Measurements from ENCODE around the gene HMX1. TPM values are rescaled to one million over a fixed set of nuclear protein-coding genes. Genes with fewer than 3 reads are reported as not detected.

The HMX1 gene
- total RNA-seq, 1 donor from 2014 or later, result 0.92 TPM

DNA sequence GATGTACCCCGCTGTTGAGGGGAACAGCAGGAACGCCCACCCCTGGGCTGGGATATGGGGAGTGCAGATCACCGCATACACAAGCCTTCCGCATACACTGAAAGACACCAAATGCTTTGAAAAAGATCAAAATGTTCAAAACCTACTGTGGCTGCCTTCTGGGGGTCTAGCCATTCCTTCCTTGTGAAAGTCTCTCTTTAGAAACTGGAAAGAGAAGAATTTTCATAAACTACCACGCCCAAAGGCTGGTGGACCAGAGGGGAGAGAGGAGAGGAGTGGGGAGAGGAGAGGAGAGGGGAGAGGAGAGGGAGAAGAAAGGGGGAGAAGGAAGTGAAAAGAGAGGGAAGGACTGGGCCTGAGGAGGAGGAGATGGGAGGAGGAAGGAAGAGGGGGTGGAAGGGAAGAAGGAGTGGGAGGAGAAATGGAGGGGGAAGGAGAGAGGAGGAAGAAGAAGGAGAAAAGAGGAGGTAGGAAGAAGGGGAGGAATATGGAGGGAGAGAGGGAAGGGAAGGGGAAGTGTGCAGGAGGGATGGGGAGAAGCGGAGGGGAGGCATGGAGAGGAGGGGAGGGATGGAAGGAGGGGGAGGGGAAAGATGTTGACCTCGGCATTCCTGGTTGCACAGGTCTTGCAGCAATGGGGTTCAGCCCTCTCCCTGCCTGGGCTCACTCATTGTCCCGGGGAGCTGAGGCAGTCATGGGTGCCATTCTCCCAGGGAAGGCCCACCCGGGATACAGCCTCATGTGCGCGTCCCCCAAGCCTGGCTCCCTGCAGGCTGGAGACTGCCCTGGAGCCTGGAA, 5.5 kb upstream of the HMX1 start:
- Mint-ChIP-seq H3K9me3 (no peaks in the 10 kb centered on the region), H3K4me3 (no peak overlapping the region), H3K36me3 (no peaks in the 10 kb centered on the region), H3K27ac (no peak overlapping the region), H3K4me1 (peaks cover 2% of the 10 kb centered on the region), H3K27me3 (ENCODE audit: low read depth) (peaks cover 99% of the 10 kb centered on the region)
- TF ChIP-seq, protein P1, sequence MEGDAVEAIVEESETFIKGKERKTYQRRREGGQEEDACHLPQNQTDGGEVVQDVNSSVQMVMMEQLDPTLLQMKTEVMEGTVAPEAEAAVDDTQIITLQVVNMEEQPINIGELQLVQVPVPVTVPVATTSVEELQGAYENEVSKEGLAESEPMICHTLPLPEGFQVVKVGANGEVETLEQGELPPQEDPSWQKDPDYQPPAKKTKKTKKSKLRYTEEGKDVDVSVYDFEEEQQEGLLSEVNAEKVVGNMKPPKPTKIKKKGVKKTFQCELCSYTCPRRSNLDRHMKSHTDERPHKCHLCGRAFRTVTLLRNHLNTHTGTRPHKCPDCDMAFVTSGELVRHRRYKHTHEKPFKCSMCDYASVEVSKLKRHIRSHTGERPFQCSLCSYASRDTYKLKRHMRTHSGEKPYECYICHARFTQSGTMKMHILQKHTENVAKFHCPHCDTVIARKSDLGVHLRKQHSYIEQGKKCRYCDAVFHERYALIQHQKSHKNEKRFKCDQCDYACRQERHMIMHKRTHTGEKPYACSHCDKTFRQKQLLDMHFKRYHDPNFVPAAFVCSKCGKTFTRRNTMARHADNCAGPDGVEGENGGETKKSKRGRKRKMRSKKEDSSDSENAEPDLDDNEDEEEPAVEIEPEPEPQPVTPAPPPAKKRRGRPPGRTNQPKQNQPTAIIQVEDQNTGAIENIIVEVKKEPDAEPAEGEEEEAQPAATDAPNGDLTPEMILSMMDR (IDR thresholded peaks at IDR 0.05; ENCODE audit: unreplicated experiment), result no peak
- DNase-seq (ENCODE audit: low spot score in 2 of 2, unreplicated experiment in 2 of 2), result no peak

DNA sequence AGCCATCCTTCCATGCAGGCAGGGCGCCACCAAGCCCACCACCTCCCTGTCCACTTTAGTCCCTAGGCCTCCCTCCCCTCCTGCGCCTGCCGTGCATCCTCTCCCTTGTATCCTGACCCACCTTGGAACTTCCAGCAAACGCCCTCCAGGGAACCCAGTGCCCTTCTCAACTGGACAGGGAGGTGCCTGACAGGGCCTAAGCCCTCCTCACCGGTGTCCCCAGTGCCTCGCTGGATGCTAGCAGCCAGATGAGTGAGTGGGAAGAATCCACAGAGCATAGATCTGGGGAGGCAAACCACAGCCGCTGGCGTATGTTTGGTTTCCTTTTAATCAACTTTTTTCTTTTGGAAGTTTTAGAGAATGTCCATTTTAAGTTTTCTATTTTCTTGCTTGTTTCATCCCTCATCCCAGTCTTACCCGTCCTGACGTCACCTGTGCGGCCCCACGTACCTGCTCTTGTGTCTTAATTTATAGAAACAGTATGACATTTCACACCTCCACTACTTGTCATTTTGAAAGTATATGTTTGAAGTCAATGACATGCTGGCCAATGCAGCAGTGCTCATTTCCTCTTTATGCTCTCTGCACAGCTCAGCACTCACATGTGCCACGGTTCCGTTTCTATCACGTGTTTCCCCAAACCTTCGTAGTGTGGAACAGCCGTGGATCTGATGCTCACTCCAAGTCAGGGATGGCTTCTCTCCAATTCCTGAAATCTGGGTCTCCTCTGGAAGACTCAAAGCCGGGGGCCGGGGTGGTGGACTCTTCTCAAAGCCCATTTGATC, 3.4 kb upstream of the HMX1 start:
- Mint-ChIP-seq H3K4me3 (no peak overlapping the region), H3K27me3 (ENCODE audit: low read depth) (peaks cover 92% of the 10 kb centered on the region), H3K36me3 (no peaks in the 10 kb centered on the region), H3K27ac (no peak overlapping the region), H3K4me1 (peaks cover 7% of the 10 kb centered on the region), H3K9me3 (no peaks in the 10 kb centered on the region)
- DNase-seq (ENCODE audit: low spot score in 2 of 2, unreplicated experiment in 2 of 2), result no peak
- TF ChIP-seq, protein P1 (IDR thresholded peaks at IDR 0.05; ENCODE audit: unreplicated experiment), result no peak

DNA sequence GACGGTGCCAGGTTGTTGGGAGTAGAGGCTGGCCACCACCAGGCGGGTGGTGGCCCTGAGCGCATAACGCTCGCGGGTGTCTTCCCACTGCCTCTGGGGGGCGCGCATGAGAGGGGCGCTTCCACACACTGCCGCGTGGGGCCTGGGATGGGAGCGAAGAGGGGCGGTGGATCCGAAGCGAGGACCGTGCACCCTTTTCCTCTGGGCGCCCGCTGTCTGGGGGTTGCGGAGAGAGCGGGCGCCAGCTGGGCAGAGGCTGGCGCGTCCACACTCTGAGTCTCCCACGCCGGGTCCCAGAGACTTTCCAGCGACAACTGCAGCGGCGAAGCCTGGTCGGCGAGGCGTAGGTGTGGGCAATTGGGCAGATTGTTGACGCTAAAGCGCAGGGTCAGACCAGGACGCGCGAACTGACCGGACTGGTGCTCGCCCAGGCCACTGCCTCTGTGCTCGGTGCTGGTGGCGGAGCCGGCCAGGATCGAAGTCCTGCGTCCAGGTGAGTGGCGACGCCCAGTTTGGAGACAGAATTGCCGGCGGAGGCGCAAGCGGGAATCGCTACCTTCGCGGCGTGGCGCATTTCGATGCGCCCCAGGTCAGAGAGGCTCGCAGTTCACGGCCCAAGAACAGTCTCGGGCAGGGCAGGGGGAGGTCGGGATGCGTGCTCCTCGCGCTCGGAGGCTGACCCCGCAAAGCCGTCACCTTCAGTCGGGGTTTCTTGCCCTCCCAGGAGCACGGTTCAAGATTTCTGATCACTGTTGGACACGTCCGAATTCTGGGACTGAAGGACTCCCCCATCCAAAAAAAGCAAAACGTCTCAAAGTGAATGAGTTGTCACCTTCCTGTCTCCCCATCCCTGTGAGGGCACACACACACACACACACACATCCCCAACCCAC, 2.6 kb upstream of the HMX1 start:
- H3K4me1 Mint-ChIP-seq, result peaks cover 7% of the 10 kb centered on the region
- H3K9me3 Mint-ChIP-seq, result no peaks in the 10 kb centered on the region
- no peaks in the 10 kb centered on the region for H3K36me3 Mint-ChIP-seq
- H3K4me3 Mint-ChIP-seq, result no peak overlapping the region
- no peak overlapping the region for H3K27ac Mint-ChIP-seq
- TF ChIP-seq, protein P1 (IDR thresholded peaks at IDR 0.05; ENCODE audit: unreplicated experiment), result no peak
- no peak for DNase-seq (ENCODE audit: low spot score in 2 of 2, unreplicated experiment in 2 of 2)
- H3K27me3 Mint-ChIP-seq (ENCODE audit: low read depth), result peaks cover 92% of the 10 kb centered on the region

DNA sequence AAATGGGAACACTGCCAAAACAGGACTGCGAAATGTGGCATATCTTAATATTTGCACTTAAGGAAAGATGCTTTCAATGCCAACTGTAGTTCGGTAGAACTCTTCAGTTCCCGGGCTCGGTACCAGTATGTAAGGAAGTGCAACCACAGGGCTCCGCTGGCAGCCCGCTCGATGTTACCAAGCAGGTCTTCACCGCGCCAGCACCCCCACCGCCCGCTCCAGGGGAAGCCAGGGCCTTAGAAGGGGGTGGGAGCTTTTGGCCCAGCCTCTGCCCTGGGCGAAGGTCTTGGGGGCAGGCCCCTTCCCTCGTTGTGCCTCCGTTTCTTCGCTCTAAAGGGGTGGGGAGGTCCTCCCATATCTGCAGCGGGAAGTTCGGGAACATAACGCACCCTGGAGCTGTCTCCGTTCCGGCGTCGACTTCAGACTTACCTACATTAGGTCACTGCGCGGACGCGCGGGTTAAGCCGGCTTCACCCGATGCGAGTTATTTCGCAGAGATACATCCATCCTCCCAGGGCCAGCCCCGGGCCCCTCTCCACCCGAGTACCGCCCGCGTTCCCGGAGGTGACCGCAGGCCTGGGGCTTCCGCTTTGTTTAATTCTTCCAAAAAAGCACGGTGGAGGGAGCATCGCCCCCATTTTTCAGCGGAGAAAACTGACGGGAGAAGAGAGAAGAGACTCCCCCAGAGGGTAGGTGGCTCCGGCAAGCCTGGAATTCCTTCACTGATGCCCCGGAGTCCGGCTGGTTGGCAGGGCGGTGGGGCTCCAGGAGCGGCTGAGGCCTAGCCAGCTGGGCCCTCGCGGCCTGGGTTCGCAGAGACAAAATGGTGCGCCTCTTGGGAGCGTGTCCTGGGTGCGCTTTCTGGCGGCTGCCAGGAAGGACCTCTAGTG, 1.0 kb upstream of the HMX1 start:
- Mint-ChIP-seq H3K36me3 (no peaks in the 10 kb centered on the region), H3K4me1 (peaks cover 7% of the 10 kb centered on the region), H3K27ac (no peak overlapping the region), H3K9me3 (no peaks in the 10 kb centered on the region), H3K27me3 (ENCODE audit: low read depth) (peaks cover 90% of the 10 kb centered on the region), H3K4me3 (peak overlapping the region; percentile 60)
- TF ChIP-seq, protein P1 (IDR thresholded peaks at IDR 0.05; ENCODE audit: unreplicated experiment), result no peak
- no peak for DNase-seq (ENCODE audit: low spot score in 2 of 2, unreplicated experiment in 2 of 2)
